HL-60 (cell line): ENCODE data around the gene KRT74.

ENCODE experiments used
- CTCF ChIP-seq: IDR thresholded peaks from one replicate; pipeline ENCODE4 v1.5.1; 2011; ENCODE audit warnings: low read length, control low read depth, inconsistent platforms; ENCODE audit not compliant: insufficient read depth
- GABPA ChIP-seq: IDR thresholded peaks from 2 replicates; pipeline ENCODE4 v1.6.1; 2012; ENCODE audit warnings: low read depth
- POLR2AphosphoS5 ChIP-seq: IDR thresholded peaks from 2 replicates; pipeline ENCODE4 v1.6.1; 2012; ENCODE audit warnings: low read depth
- REST ChIP-seq: IDR thresholded peaks from 2 replicates; pipeline ENCODE4 v1.6.1; 2012; ENCODE audit warnings: low read depth; ENCODE audit not compliant: insufficient replicate concordance

GRCh38 chr12:52616680-52617402 is 43.2 kb upstream of the KRT74 start:
- no peak for TF ChIP-seq CTCF
- TF ChIP-seq REST, result no peak
- TF ChIP-seq POLR2AphosphoS5, result no peak
- no peak for TF ChIP-seq GABPA
